Camera-type eye (tissue), 1 donor: ENCODE results near the gene L1TD1. TPM values are rescaled to one million over a fixed set of nuclear protein-coding genes. Genes with fewer than 3 reads are reported as not detected.

Source experiments
- total RNA-seq: library from RNA; depleted of rRNA; stranded (reverse); fragments of >200 nt; gene quantifications from one replicate; pipeline ENCODE4 v1.2.3, GENCODE V29; 2014

L1TD1 gene
- 1.1 TPM for total RNA-seq

GRCh38 chr1:62194651-62195544, at the start of gene L1TD1:
Gene L1TD1, plus strand, starts transcription at chr1:62194849. Its CDS starts 11,780 bp downstream, at chr1:62206629.

Other genes with a start within 250 kb of the L1TD1 start
- 18.5 TPM for gene KANK4, start 124.6 kb downstream of the L1TD1 start, total RNA-seq
- gene USP1, start 242.2 kb downstream of the L1TD1 start, total RNA-seq, result 78.5 TPM